ENCODE results near the gene GSE1. TPM values are rescaled to one million over a fixed set of nuclear protein-coding genes. Genes with fewer than 3 reads are reported as not detected.

GSE1 gene
- total RNA-seq, 6 experiments from 2014 or later, result 49.2 to 62.3 (median 58.1) TPM

GRCh38 chr16:85621698-85622428 is 8.7 kb downstream of the GSE1 start:
- no peak overlapping the region for H3K4me3 Mint-ChIP-seq
- H3K9me3 Mint-ChIP-seq, result no peaks in the 10 kb centered on the region
- TF ChIP-seq, protein P1, sequence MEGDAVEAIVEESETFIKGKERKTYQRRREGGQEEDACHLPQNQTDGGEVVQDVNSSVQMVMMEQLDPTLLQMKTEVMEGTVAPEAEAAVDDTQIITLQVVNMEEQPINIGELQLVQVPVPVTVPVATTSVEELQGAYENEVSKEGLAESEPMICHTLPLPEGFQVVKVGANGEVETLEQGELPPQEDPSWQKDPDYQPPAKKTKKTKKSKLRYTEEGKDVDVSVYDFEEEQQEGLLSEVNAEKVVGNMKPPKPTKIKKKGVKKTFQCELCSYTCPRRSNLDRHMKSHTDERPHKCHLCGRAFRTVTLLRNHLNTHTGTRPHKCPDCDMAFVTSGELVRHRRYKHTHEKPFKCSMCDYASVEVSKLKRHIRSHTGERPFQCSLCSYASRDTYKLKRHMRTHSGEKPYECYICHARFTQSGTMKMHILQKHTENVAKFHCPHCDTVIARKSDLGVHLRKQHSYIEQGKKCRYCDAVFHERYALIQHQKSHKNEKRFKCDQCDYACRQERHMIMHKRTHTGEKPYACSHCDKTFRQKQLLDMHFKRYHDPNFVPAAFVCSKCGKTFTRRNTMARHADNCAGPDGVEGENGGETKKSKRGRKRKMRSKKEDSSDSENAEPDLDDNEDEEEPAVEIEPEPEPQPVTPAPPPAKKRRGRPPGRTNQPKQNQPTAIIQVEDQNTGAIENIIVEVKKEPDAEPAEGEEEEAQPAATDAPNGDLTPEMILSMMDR (IDR thresholded peaks at IDR 0.05), result no peak
- peaks cover 14% of the 10 kb centered on the region for H3K27me3 Mint-ChIP-seq (ENCODE audit: insufficient read depth)
- DNase-seq, result no peak
- H3K36me3 Mint-ChIP-seq (ENCODE audit: low read depth), result peaks cover 9% of the 10 kb centered on the region; the same call in 1 of the 2 replicates
- H3K4me1 Mint-ChIP-seq (ENCODE audit: low read depth), result no peaks in the 10 kb centered on the region
- H3K27ac Mint-ChIP-seq, result no peak overlapping the region

DNA sequence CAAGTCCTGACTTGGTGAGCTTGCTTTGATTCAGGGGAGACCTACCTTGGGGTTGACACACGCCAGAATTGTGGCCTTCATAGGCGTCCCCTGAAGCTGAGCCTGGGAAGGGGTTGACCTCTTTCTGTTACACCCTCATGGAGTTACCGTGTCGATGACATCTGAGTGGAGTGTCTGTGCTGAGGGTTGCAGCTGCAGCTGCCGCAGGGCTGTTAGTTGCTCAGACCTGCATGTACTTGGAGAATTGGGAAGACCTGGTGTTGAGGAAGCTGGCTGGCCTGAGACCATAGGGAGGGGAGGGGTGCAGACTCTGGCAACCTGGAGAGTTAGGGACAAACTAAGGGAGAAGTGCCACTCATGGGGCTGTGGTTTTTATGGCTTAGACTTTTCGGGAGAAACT is 9.6 kb downstream of the GSE1 start:
- no peak overlapping the region for H3K4me3 Mint-ChIP-seq

DNA sequence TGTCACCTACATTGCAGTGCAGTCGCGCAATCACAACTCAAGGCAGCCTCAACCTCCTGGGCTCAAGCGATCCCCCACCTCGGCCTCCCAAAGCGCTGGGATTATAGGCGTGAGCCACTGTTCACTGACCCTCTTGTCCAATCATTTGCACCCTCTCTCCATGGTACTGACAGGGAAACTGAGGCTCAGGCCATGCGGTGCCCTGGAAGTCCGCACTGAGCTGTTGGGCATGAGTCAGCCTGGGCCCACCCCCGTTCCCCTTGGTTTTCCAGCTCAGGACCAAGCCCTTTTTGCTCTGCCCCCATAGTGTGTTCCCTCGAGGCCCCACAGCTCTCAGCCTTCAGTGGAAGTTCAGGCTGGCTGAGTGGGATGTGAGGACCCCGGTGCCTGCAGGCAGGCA is 10.1 kb downstream of the GSE1 start:
- Mint-ChIP-seq H3K4me1 (ENCODE audit: low read depth) (no peaks in the 10 kb centered on the region), H3K4me3 (no peak overlapping the region; the same call in 1 of the 2 replicates), H3K9me3 (no peaks in the 10 kb centered on the region), H3K27ac (no peak overlapping the region), H3K36me3 (ENCODE audit: low read depth) (peaks cover 9% of the 10 kb centered on the region; the same call in 1 of the 2 replicates), H3K27me3 (ENCODE audit: insufficient read depth) (peaks cover 12% of the 10 kb centered on the region)
- TF ChIP-seq, protein P1 (IDR thresholded peaks at IDR 0.05), result no peak
- no peak for DNase-seq

More for the DNA sequence above, 9.6 kb downstream of the GSE1 start:
- Mint-ChIP-seq H3K27me3 (ENCODE audit: insufficient read depth) (peaks cover 14% of the 10 kb centered on the region), H3K36me3 (ENCODE audit: low read depth) (peaks cover 9% of the 10 kb centered on the region; the same call in 1 of the 2 replicates), H3K4me1 (ENCODE audit: low read depth) (no peaks in the 10 kb centered on the region), H3K27ac (no peak overlapping the region), H3K9me3 (no peaks in the 10 kb centered on the region)
- no peak for DNase-seq
- TF ChIP-seq, protein P1 (IDR thresholded peaks at IDR 0.05), result no peak

- no peak for DNase-seq
- Mint-ChIP-seq H3K9me3 (peaks cover 8% of the 10 kb centered on the region), H3K36me3 (ENCODE audit: low read depth) (peaks cover 15% of the 10 kb centered on the region), H3K27me3 (ENCODE audit: insufficient read depth) (peaks cover 11% of the 10 kb centered on the region), H3K4me3 (no peak overlapping the region), H3K27ac (no peak overlapping the region), H3K4me1 (ENCODE audit: low read depth) (no peaks in the 10 kb centered on the region)
- TF ChIP-seq, protein P1 (IDR thresholded peaks at IDR 0.05), result no peak
These were observed 11.0 kb downstream of the GSE1 start for GRCh38 chr16:85623997-85624601.

DNA sequence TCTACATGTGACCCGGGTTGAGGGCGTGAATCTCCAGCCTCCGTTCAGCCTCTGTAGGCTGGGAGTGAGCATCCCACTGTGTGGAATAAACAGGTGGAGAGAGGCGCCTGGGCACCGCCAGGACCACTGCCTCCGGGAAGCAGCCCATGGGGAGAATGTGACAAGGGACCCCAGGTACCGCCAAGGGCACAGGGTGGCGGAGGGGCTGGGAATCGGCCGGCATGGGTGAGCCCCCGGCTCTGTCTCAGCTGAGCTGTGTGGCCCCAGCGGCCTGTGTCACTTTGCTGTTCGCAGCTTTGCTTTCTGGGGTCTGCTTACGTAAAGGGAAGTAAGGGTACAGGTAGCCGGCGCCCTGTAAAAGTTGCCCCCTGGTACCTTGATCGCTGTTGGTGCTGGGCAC is 11.5 kb downstream of the GSE1 start:
- Mint-ChIP-seq H3K27me3 (ENCODE audit: insufficient read depth) (peaks cover 11% of the 10 kb centered on the region), H3K27ac (no peak overlapping the region), H3K4me3 (no peak overlapping the region), H3K9me3 (peaks cover 14% of the 10 kb centered on the region), H3K4me1 (ENCODE audit: low read depth) (no peaks in the 10 kb centered on the region), H3K36me3 (ENCODE audit: low read depth) (peaks cover 21% of the 10 kb centered on the region)
- TF ChIP-seq, protein P1 (IDR thresholded peaks at IDR 0.05), result no peak
- DNase-seq, result no peak

Measured in HFFc6 (cell line).